EH (cell line): Measurements from ENCODE around the gene NRF1.
"Not testable (repeated sequence)": the region's sequence is repeated elsewhere in the genome, so short reads cannot be mapped to it uniquely, and the experiment has no call there.

Experiments
- DNase-seq: peaks from one replicate; pipeline ENCODE4 v3.0.0-alpha.2; 2015; ENCODE audit warnings: low read depth

NRF1 gene

GRCh38 chr7:129611246-129612111 is at the start of gene NRF1:
Gene NRF1 (plus strand): TSS chr7:129611720. CDS start chr7:129657352, 45,632 bp downstream.
- peak; percentile 93 for DNase-seq

- not testable (repeated sequence) for DNase-seq
Observed at GRCh38 chr7:129566323-129566722, 45.2 kb upstream of the NRF1 start.

- no peak for DNase-seq
Observed at GRCh38 chr7:129567377-129567776, 44.1 kb upstream of the NRF1 start.

- DNase-seq, result no peak
Observed at GRCh38 chr7:129568240-129568639, 43.3 kb upstream of the NRF1 start.

GRCh38 chr7:129569326-129569725 is 42.2 kb upstream of the NRF1 start:
- no peak for DNase-seq

GRCh38 chr7:129569811-129570215 is 41.7 kb upstream of the NRF1 start:
- DNase-seq, result peak; percentile 93

GRCh38 chr7:129571201-129571600 is 40.3 kb upstream of the NRF1 start:
- no peak for DNase-seq

GRCh38 chr7:129572205-129572604 is 39.3 kb upstream of the NRF1 start:
- DNase-seq, result no peak

- DNase-seq, result peak; percentile 77
Observed at GRCh38 chr7:129574487-129574886, 37.0 kb upstream of the NRF1 start.

- no peak for DNase-seq
Observed at GRCh38 chr7:129575699-129576098, 35.8 kb upstream of the NRF1 start.

GRCh38 chr7:129576138-129576537 is 35.4 kb upstream of the NRF1 start:
- DNase-seq, result no peak

GRCh38 chr7:129578829-129579228 is 32.7 kb upstream of the NRF1 start:
- no peak for DNase-seq

GRCh38 chr7:129586179-129586578 is 25.3 kb upstream of the NRF1 start:
- not testable (repeated sequence) for DNase-seq

- no peak for DNase-seq
Observed at GRCh38 chr7:129588268-129588667, 23.3 kb upstream of the NRF1 start.

- DNase-seq, result peak; percentile 22
Observed at GRCh38 chr7:129591868-129592267, 19.7 kb upstream of the NRF1 start.

GRCh38 chr7:129596386-129596785 is 15.1 kb upstream of the NRF1 start:
- DNase-seq, result peak; percentile 18

- no peak for DNase-seq
Observed at GRCh38 chr7:129597672-129598071, 13.8 kb upstream of the NRF1 start.

GRCh38 chr7:129599174-129599573 is 12.3 kb upstream of the NRF1 start:
- no peak for DNase-seq

GRCh38 chr7:129603594-129603993 is 7.9 kb upstream of the NRF1 start:
- DNase-seq, result not testable (repeated sequence)

GRCh38 chr7:129604021-129604420 is 7.5 kb upstream of the NRF1 start:
- DNase-seq, result not testable (repeated sequence)

- no peak for DNase-seq
Observed at GRCh38 chr7:129604713-129605437, 6.6 kb upstream of the NRF1 start.

GRCh38 chr7:129605960-129606614 is 5.4 kb upstream of the NRF1 start:
- DNase-seq, result no peak

GRCh38 chr7:129606803-129607202 is 4.7 kb upstream of the NRF1 start:
- DNase-seq, result no peak
